ENCODE measurements around the gene SRD5A1. TPM values are rescaled to one million over a fixed set of nuclear protein-coding genes. Genes with fewer than 3 reads are reported as not detected.

SRD5A1 gene
- total RNA-seq, 4 donors from 2014 or later = 3.0 to 7.5 (median 5.0) TPM

DNA sequence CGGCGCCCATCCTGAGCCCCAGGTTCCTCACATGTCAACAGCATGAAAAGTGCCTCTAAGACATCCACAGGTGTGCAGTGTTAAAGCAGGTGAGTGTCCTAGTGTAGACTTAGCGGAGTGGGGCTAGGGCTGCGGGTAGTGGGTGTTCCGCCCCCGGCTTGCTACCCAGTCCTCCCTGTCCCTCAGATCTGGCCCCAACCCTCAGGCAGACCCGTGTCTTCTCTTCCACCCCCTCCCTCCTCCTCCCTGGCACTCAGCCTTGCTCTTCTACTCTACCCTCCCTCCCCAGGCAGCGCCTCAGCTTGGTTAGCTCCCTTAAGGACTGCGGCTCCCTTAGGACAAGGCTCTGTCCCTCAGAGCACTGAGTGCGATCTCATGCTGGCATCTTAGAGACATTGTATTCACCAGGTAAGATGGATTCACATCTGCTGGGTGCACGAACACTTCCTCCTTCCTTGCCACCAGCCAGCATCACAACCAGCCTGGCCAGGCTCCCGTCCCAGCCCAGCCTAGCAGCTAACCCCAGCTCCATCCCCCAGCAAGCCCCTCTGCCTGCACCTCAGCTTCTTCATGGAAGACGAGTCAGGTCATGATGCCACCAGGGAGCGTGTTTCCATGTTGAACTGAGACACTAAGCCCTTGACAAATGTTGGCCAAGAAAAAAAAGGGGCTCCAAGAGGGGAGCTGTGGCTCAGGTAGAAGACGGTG, 47.1 kb upstream of the SRD5A1 start:
- Histone ChIP-seq H3K27me3 (no peaks in the 10 kb centered on the region), H3K27ac (no peak overlapping the region), H3K4me3 (replicated peaks in 1 of 3) (no peak overlapping the region), H3K4me1 (peaks cover 0 to 4% of the 10 kb centered on the region in 2 donors), H3K36me3 (no peaks in the 10 kb centered on the region), H3K9me3 (no peaks in the 10 kb centered on the region)
- DNase-seq = no peak
- intact Hi-C loops (cut with DNase I) = no loop called here
- 83 to 88% methylated on average over 15 of the region's 15 CpGs for WGBS, 2 donors
- TF ChIP-seq, protein P1, sequence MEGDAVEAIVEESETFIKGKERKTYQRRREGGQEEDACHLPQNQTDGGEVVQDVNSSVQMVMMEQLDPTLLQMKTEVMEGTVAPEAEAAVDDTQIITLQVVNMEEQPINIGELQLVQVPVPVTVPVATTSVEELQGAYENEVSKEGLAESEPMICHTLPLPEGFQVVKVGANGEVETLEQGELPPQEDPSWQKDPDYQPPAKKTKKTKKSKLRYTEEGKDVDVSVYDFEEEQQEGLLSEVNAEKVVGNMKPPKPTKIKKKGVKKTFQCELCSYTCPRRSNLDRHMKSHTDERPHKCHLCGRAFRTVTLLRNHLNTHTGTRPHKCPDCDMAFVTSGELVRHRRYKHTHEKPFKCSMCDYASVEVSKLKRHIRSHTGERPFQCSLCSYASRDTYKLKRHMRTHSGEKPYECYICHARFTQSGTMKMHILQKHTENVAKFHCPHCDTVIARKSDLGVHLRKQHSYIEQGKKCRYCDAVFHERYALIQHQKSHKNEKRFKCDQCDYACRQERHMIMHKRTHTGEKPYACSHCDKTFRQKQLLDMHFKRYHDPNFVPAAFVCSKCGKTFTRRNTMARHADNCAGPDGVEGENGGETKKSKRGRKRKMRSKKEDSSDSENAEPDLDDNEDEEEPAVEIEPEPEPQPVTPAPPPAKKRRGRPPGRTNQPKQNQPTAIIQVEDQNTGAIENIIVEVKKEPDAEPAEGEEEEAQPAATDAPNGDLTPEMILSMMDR (IDR thresholded peaks at IDR 0.05) = no peak
- no peak for TF ChIP-seq POLR2A (IDR thresholded peaks at IDR 0.05)

DNA sequence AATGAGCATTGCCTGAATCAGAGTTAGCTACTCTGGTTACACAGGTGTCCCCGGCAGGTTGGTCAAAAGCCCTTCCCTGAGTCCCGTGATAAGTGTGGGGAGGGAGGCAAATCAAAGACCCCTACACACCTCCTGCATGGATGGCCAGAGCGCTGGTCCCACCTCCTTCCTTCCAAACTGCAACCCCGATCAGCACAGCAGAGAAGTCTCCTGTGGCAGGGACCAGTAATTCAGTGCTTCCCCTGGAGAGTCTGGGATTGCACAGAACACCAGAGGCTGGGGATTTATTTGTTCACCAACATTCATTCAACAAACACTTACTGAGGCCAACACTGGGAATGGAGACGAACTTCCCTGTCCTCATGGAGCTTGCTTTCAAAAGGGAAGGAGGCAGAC, 46.6 kb upstream of the SRD5A1 start:
- H3K4me1 ChIP-seq = peaks cover 0 to 4% of the 10 kb centered on the region in 2 donors
- no peak overlapping the region for H3K27ac ChIP-seq
- TF ChIP-seq, protein P1 (IDR thresholded peaks at IDR 0.05) = no peak
- no peak for TF ChIP-seq POLR2A (IDR thresholded peaks at IDR 0.05)
- no peaks in the 10 kb centered on the region for H3K9me3 ChIP-seq
- H3K27me3 ChIP-seq = no peaks in the 10 kb centered on the region
- intact Hi-C loops (cut with DNase I) = no loop called here
- no peak for DNase-seq
- H3K4me3 ChIP-seq (replicated peaks in 1 of 3) = no peak overlapping the region
- no peaks in the 10 kb centered on the region for H3K36me3 ChIP-seq
- WGBS, 2 donors = 83 to 96% methylated on average over 3 to 5 of the region's 5 CpGs

DNA sequence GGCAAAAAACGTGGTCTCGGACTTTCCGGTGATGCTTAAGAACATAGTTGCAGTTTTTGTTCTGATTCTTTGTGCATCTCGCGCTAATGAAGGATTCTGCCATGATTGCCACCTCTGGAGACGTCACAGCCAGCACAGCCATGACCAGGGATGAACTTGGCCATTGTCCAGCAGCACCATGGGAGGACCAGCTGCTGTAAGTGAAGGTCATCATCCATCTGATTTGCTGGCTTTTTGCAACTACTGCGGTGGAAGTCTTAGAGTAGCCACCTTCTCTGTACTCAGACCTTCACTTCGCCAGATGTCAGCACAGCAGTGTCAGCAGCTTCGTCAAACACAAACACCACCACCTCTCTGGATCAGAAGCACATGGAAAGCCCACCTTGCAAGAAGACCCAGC, 46.1 kb upstream of the SRD5A1 start:
- DNase-seq = no peak
- Histone ChIP-seq H3K9me3 (no peaks in the 10 kb centered on the region), H3K27me3 (no peaks in the 10 kb centered on the region), H3K27ac (no peak overlapping the region), H3K4me1 (peaks cover 0 to 4% of the 10 kb centered on the region in 2 donors), H3K36me3 (no peaks in the 10 kb centered on the region), H3K4me3 (replicated peaks in 1 of 3) (no peak overlapping the region)
- intact Hi-C loops (cut with DNase I) = no loop called here
- 90 to 93% methylated on average over 9 of the region's 9 CpGs for WGBS, 2 donors
- TF ChIP-seq POLR2A (IDR thresholded peaks at IDR 0.05) = no peak
- TF ChIP-seq, protein P1 (IDR thresholded peaks at IDR 0.05) = no peak

DNA sequence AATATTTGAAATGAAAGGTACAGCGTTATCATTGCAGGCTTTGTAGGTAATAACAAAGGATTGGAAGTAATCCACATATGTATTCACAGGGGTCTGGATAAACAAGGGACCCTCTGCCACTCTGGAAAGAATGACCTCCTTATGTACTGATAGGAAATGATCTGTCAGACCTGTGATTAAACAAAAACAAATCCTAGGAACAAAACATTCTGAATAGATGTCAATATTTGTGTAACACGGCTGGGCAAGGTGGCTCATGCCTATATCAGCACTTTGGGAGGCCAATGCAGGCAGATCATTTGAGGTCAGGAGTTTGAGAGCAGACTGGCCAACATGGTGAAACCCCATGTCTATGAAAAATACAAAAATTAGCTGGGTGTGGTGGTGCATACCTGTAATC, 42.7 kb upstream of the SRD5A1 start:
- no peak overlapping the region for H3K27ac ChIP-seq
- WGBS, 2 donors = 79 to 88% methylated on average over 2 of the region's 2 CpGs
- no peaks in the 10 kb centered on the region for H3K9me3 ChIP-seq
- intact Hi-C loops (cut with DNase I) = no loop called here
- no peak for TF ChIP-seq POLR2A (IDR thresholded peaks at IDR 0.05)
- TF ChIP-seq, protein P1 (IDR thresholded peaks at IDR 0.05) = no peak
- H3K4me3 ChIP-seq (replicated peaks in 1 of 3) = no peak overlapping the region
- no peaks in the 10 kb centered on the region for H3K36me3 ChIP-seq
- H3K27me3 ChIP-seq = no peaks in the 10 kb centered on the region
- no peaks in the 10 kb centered on the region for H3K4me1 ChIP-seq
- DNase-seq = no peak

DNA sequence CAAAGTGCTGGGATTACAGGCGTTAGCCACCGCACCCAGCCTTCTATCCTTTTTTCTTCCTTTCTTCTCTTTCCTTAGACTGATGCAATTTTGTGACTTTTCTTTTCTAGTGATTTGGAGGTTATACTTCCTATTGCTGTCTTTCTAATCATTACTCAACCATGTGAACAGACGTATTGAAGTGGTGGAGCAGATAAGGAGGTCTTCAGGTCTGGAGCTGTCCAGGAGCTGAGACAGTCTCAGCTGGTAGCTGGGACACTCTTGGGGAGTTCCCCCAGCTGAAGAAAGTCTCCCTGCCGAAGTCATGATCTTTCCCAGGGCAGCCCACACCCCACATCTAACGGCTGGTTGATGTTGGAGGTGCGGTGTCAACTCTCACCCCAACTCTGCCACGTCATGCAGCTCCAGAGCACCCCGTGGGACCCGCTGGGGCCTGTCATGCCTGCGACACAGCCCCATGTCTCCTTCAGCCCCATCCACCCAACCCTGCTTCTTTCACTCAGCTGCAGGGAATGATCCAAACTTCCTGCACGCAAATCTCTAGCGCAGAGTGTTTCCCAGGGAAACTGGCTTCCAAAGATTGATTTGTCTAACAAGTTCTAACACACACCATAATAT, 41.5 kb upstream of the SRD5A1 start:
- Histone ChIP-seq H3K4me1 (no peaks in the 10 kb centered on the region), H3K27ac (no peak overlapping the region), H3K27me3 (no peaks in the 10 kb centered on the region), H3K4me3 (replicated peaks in 1 of 3) (no peak overlapping the region), H3K9me3 (no peaks in the 10 kb centered on the region), H3K36me3 (peaks cover 3 to 4% of the 10 kb centered on the region in 2 donors)
- TF ChIP-seq, protein P1 (IDR thresholded peaks at IDR 0.05) = no peak
- TF ChIP-seq POLR2A (IDR thresholded peaks at IDR 0.05) = no peak
- DNase-seq = no peak
- 90 to 95% methylated on average over 12 of the region's 12 CpGs for WGBS, 2 donors
- intact Hi-C loops (cut with DNase I) = no loop called here
